CD4-positive, alpha-beta memory T cell (primary cell): Measurements from ENCODE around the gene RHCG. TPM values are rescaled to one million over a fixed set of nuclear protein-coding genes. Genes with fewer than 3 reads are reported as not detected.

Experiments used
- CTCF ChIA-PET: fragments of 350-600 bp; sonication (Branson Sonifier 250); formaldehyde crosslinking; loops from one replicate; lab custom pipeline; 2021; ENCODE audit warnings: inconsistent platforms; ENCODE audit not compliant: partially characterized antibody; lab: Charles Lee
- POLR2A ChIA-PET: fragments of 350-600 bp; sonication (Branson Sonifier 250); formaldehyde crosslinking; loops from one replicate; lab custom pipeline; 2021; ENCODE audit not compliant: partially characterized antibody; lab: Charles Lee
- DNase-seq, 5 donors: peaks; one replicate each; pipeline versions ENCODE4 v3.0.0 to v3.0.0-alpha.2; 2020 to 2022; ENCODE audit warnings: mixed read lengths in 1 of 5
- H3K27ac ChIP-seq: one replicate; pipeline ENCODE4 v1.7.0; 2013; ENCODE audit warnings: low read depth, low read length
- H3K27me3 ChIP-seq: 2 replicates; pipeline ENCODE4 v1.7.0; 2013; ENCODE audit warnings: mild to moderate bottlenecking, low read length, moderate library complexity; ENCODE audit not compliant: insufficient read depth
- H3K36me3 ChIP-seq: 2 replicates; pipeline ENCODE4 v1.7.0; 2013; ENCODE audit warnings: mild to moderate bottlenecking, low read length, moderate library complexity; ENCODE audit not compliant: insufficient read depth
- H3K4me1 ChIP-seq: 2 replicates; pipeline ENCODE4 v1.7.0; 2013; ENCODE audit warnings: mild to moderate bottlenecking, low read length, moderate library complexity; ENCODE audit not compliant: insufficient read depth
- H3K4me3 ChIP-seq, 2 donors: one replicate each; pipeline ENCODE4 v1.7.0; 2013; ENCODE audit warnings: low read length in 2 of 2, mild to moderate bottlenecking in 1 of 2
- H3K9me3 ChIP-seq, 2 donors: one replicate each; pipeline ENCODE4 v1.7.0; 2013; ENCODE audit warnings: low read length in 2 of 2, control low read depth in 1 of 2; ENCODE audit not compliant: control insufficient read depth in 1 of 2
- H3K27ac Mint-ChIP-seq, 7 donors: one replicate each; pipeline ENCODE4 v1.8.0; 2020 to 2021; ENCODE audit warnings: mixed read lengths in 7 of 7, mild to moderate bottlenecking in 6 of 7, inconsistent platforms in 3 of 7, moderate library complexity in 3 of 7
- H3K27me3 Mint-ChIP-seq, 2 donors: one replicate each; pipeline ENCODE4 v1.8.0; 2020 to 2021; ENCODE audit warnings: mixed read lengths in 2 of 2
- H3K36me3 Mint-ChIP-seq, 2 donors: one replicate each; pipeline ENCODE4 v1.8.0; 2020 to 2021; ENCODE audit warnings: mixed read lengths in 2 of 2, inconsistent platforms in 1 of 2, mild to moderate bottlenecking in 1 of 2
- H3K4me1 Mint-ChIP-seq, 4 donors: one replicate each; pipeline ENCODE4 v1.8.0; 2020 to 2021; ENCODE audit warnings: mixed read lengths in 4 of 4, mild to moderate bottlenecking in 1 of 4
- H3K4me3 Mint-ChIP-seq, 8 donors: one replicate each; pipeline ENCODE4 v1.8.0; 2020 to 2021; ENCODE audit warnings: mixed read lengths in 8 of 8, mild to moderate bottlenecking in 7 of 8, moderate library complexity in 6 of 8, inconsistent platforms in 3 of 8
- H3K9me3 Mint-ChIP-seq, 8 donors: one replicate each; pipeline ENCODE4 v1.8.0; 2020 to 2021; ENCODE audit warnings: mixed read lengths in 8 of 8, mild to moderate bottlenecking in 5 of 8, inconsistent platforms in 3 of 8, moderate library complexity in 1 of 8
- intact Hi-C: fragments of 100-400 bp; cut with micrococcal nuclease; formaldehyde crosslinking; loops from one replicate; pipeline ENCODE4 v1.15.1; 2023
- polyA plus RNA-seq, 2 donors: library from polyadenylated mRNA; unstranded; fragments of 300-500 nt; fragmentation: Illumina TruSeq; gene quantifications; one replicate each; pipeline ENCODE4 v1.2.3, GENCODE V29; 2021
- total RNA-seq, 2 experiments: library from RNA; stranded (reverse); gene quantifications; one replicate each; pipeline ENCODE4 v1.2.3, GENCODE V29; 2021

RHCG gene
- total and polyA plus RNA-seq, 4 experiments from 2014 or later, result not detected

- Mint-ChIP-seq H3K4me1 (no peaks in the 10 kb centered on the region), H3K36me3 (no peaks in the 10 kb centered on the region), H3K9me3 (peaks cover 0 to under 1% (median 0%) of the 10 kb centered on the region in 8 donors), H3K4me3 (no peak overlapping the region), H3K27me3 (peaks cover 17 to 35% of the 10 kb centered on the region in 2 donors), H3K27ac (no peak overlapping the region)
- CTCF ChIA-PET, result no interaction called here
- DNase-seq, result no peak
- no peak overlapping the region for H3K4me3 ChIP-seq
- no peak overlapping the region for H3K27ac ChIP-seq
- H3K36me3 ChIP-seq, result no peaks in the 10 kb centered on the region
- POLR2A ChIA-PET, result no interaction called here
- no peaks in the 10 kb centered on the region for H3K4me1 ChIP-seq
- no peaks in the 10 kb centered on the region for H3K27me3 ChIP-seq
- no peaks in the 10 kb centered on the region for H3K9me3 ChIP-seq
- intact Hi-C loops, result no loop called here
Measured at GRCh38 chr15:89514596-89515406, 18.4 kb upstream of the RHCG start.

GRCh38 chr15:89514186-89514585 is 17.8 kb upstream of the RHCG start:
- intact Hi-C loops, result no loop called here
- CTCF ChIA-PET, result no interaction called here

GRCh38 chr15:89513284-89513683 is 16.9 kb upstream of the RHCG start:
- H3K4me1 ChIP-seq, result no peaks in the 10 kb centered on the region
- intact Hi-C loops, result no loop called here
- no peaks in the 10 kb centered on the region for H3K9me3 ChIP-seq
- no peak overlapping the region for H3K27ac Mint-ChIP-seq
- H3K36me3 Mint-ChIP-seq, result no peaks in the 10 kb centered on the region
- H3K36me3 ChIP-seq, result no peaks in the 10 kb centered on the region
- no peak overlapping the region for H3K4me3 ChIP-seq
- H3K4me3 Mint-ChIP-seq, result no peak overlapping the region
- no peak overlapping the region for H3K27ac ChIP-seq
- H3K9me3 Mint-ChIP-seq, result no peaks in the 10 kb centered on the region
- ChIA-PET CTCF (no interaction called here), POLR2A (no interaction called here)
- DNase-seq, result no peak
- H3K4me1 Mint-ChIP-seq, result no peaks in the 10 kb centered on the region
- H3K27me3 ChIP-seq, result no peaks in the 10 kb centered on the region
- peaks cover 16 to 35% of the 10 kb centered on the region in 2 donors for H3K27me3 Mint-ChIP-seq

More at GRCh38 chr15:89514186-89514585, 17.8 kb upstream of the RHCG start:
- Mint-ChIP-seq H3K36me3 (no peaks in the 10 kb centered on the region), H3K9me3 (no peaks in the 10 kb centered on the region), H3K4me3 (no peak overlapping the region), H3K27ac (no peak overlapping the region), H3K27me3 (peaks cover 16 to 35% of the 10 kb centered on the region in 2 donors), H3K4me1 (no peaks in the 10 kb centered on the region)
- POLR2A ChIA-PET, result no interaction called here
- Histone ChIP-seq H3K27me3 (no peaks in the 10 kb centered on the region), H3K27ac (no peak overlapping the region), H3K4me3 (no peak overlapping the region), H3K36me3 (no peaks in the 10 kb centered on the region), H3K9me3 (no peaks in the 10 kb centered on the region), H3K4me1 (no peaks in the 10 kb centered on the region)
- DNase-seq, result no peak

- Mint-ChIP-seq H3K4me1 (no peaks in the 10 kb centered on the region), H3K27me3 (peaks cover 16 to 35% of the 10 kb centered on the region in 2 donors), H3K4me3 (no peak overlapping the region), H3K27ac (no peak overlapping the region), H3K36me3 (no peaks in the 10 kb centered on the region), H3K9me3 (no peaks in the 10 kb centered on the region)
- Histone ChIP-seq H3K27me3 (no peaks in the 10 kb centered on the region), H3K27ac (no peak overlapping the region), H3K36me3 (no peaks in the 10 kb centered on the region), H3K4me3 (no peak overlapping the region), H3K4me1 (no peaks in the 10 kb centered on the region), H3K9me3 (no peaks in the 10 kb centered on the region)
- ChIA-PET CTCF (no interaction called here), POLR2A (no interaction called here)
- no peak for DNase-seq
- intact Hi-C loops, result no loop called here
Measured at GRCh38 chr15:89512631-89513030, 16.2 kb upstream of the RHCG start.

- ChIA-PET CTCF (no interaction called here), POLR2A (no interaction called here)
- no peaks in the 10 kb centered on the region for H3K4me1 Mint-ChIP-seq
- no peaks in the 10 kb centered on the region for H3K36me3 Mint-ChIP-seq
- peaks cover 0 to 3% (median 0%) of the 10 kb centered on the region in 8 donors for H3K9me3 Mint-ChIP-seq
- no peak overlapping the region for H3K27ac Mint-ChIP-seq
- H3K27ac ChIP-seq, result no peak overlapping the region
- H3K4me1 ChIP-seq, result no peaks in the 10 kb centered on the region
- peaks cover 15 to 28% of the 10 kb centered on the region in 2 donors for H3K27me3 Mint-ChIP-seq
- no peak for DNase-seq
- H3K36me3 ChIP-seq, result no peaks in the 10 kb centered on the region
- no peak overlapping the region for H3K4me3 Mint-ChIP-seq
- no peak overlapping the region for H3K4me3 ChIP-seq
- no peaks in the 10 kb centered on the region for H3K9me3 ChIP-seq
- H3K27me3 ChIP-seq, result peaks cover 3% of the 10 kb centered on the region
- intact Hi-C loops, result no loop called here
Measured at GRCh38 chr15:89506026-89506686, 9.8 kb upstream of the RHCG start.

- Mint-ChIP-seq H3K4me3 (no peak overlapping the region), H3K36me3 (no peaks in the 10 kb centered on the region), H3K27ac (no peak overlapping the region), H3K9me3 (peaks cover 0 to 3% (median 0%) of the 10 kb centered on the region in 8 donors), H3K27me3 (peaks cover 21 to 29% of the 10 kb centered on the region in 2 donors), H3K4me1 (no peaks in the 10 kb centered on the region)
- ChIA-PET CTCF (no interaction called here), POLR2A (no interaction called here)
- Histone ChIP-seq H3K9me3 (no peaks in the 10 kb centered on the region), H3K4me1 (no peaks in the 10 kb centered on the region), H3K27ac (no peak overlapping the region), H3K27me3 (peaks cover 9% of the 10 kb centered on the region), H3K36me3 (no peaks in the 10 kb centered on the region), H3K4me3 (no peak overlapping the region)
- intact Hi-C loops, result no loop called here
- DNase-seq, result no peak
Measured at GRCh38 chr15:89504166-89504565, 7.8 kb upstream of the RHCG start.

GRCh38 chr15:89502867-89503595 is 6.6 kb upstream of the RHCG start:
- Histone ChIP-seq H3K9me3 (no peaks in the 10 kb centered on the region), H3K27me3 (peaks cover 9% of the 10 kb centered on the region), H3K4me1 (no peaks in the 10 kb centered on the region), H3K27ac (no peak overlapping the region), H3K4me3 (no peak overlapping the region), H3K36me3 (no peaks in the 10 kb centered on the region)
- Mint-ChIP-seq H3K9me3 (peaks cover 0 to 3% (median 0%) of the 10 kb centered on the region in 8 donors), H3K27ac (no peak overlapping the region), H3K4me1 (no peaks in the 10 kb centered on the region), H3K27me3 (peaks cover 25 to 38% of the 10 kb centered on the region in 2 donors), H3K36me3 (no peaks in the 10 kb centered on the region), H3K4me3 (no peak overlapping the region)
- no peak for DNase-seq
- ChIA-PET CTCF (interaction anchor here (1.0 kb wide), 1 partner anchor 11 kb away, joined by 3 read pairs; no protein-coding TSS in a partner anchor), POLR2A (no interaction called here)
- intact Hi-C loops, result no loop called here
